Measurements from ENCODE around the gene PSAP. TPM values are rescaled to one million over a fixed set of nuclear protein-coding genes. Genes with fewer than 3 reads are reported as not detected.
A peak's percentile ranks its signal among the peaks of the same experiment; 100 is the strongest.

PSAP gene
- total RNA-seq, 1 donor from 2014 or later = 210 TPM

DNA sequence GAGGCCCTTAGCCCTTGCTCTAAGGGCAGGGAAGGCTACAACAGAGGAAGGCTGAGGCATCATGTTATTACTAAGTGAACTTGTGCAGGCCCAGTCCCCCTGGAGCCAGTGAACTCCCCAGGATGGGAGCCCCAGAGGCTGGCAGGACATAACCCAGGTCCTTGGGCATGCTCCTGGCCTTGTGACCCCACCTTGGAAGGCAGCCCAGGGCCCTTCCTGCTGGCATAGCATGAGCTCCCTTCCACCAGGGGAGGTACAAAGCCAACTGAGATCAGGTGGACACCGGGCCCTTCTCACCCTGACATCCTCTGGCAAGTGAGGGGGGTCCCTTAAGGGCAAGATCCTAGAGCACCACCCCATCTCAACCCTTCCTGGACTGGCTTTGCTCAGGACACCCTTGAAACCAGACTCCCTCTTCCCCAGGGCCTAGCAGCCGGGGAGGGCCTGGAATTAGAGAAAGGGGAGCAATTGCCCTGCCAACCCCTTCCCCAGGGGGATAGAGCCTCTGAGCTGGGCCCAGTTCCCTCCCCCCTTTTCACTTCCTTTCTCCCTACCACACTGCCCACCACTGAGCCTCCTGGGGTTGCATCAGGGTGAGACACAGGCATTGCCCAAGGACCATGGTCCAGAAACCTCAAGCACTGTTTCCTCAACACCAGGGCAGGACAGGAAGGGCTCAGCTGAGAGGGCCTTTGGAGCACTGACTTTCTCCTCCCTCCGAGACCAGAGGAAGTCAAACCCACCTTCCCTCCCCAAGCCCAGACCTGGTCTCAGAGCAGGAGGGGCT lies 75.9 kb downstream of the PSAP start:
- ATAC-seq (ENCODE audit: low read depth) = peak; percentile 25
- H3K27me3 Mint-ChIP-seq = no peaks in the 10 kb centered on the region

DNA sequence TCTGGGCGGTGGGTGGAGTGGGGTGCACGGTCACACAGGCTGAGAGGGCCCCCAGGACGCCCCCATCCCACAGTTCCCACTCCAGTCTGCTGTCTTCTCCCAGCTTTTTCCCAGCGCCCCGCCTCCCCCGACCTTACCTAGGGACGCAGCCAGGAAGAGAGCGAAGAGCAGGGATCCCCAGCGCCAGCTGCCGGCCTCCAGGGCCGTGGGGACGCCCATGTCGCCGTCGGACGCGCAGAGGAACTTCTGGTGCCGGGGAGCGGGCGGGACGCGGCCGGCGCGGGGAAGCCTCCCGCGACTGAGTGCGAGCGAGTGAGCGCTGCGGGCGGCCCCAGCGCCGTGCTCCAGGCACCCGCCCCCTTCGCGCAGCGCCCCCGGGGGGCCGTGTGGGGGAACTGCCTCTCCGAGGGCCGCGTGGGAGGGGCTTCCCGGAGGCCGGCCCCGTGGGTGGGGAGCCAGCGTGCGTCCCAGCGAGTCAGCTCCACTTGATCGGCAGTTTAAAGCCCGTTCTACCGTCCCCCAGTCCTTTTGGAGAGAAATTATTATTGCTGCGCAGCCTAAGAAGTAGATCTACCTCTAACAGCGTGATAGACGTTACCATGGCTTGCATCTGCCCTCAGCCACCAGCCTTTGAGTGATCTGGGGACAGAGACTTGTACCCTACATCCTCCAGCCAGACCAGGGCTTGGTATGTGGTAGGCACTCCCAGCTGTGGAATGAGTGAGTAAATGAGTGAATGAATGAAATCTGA lies 77.7 kb downstream of the PSAP start, which contains the start of gene VSIR:
TSS of gene VSIR (minus strand) at position 300 of the 751 bp plus-strand sequence. CDS start at position 219, 81 bp downstream.
- Mint-ChIP-seq H3K4me3 (peak within 1 kb of the TSS; percentile 88), H3K36me3 (ENCODE audit: low read depth) (peaks cover 3% of the 10 kb centered on the region), H3K9me3 (no peaks in the 10 kb centered on the region), H3K27me3 (no peaks in the 10 kb centered on the region), H3K27ac (peak within 1 kb of the TSS; percentile 92), H3K4me1 (peaks cover 85% of the 10 kb centered on the region)
- DNase-seq = peak; percentile 98
- ATAC-seq (ENCODE audit: low read depth) = peak; percentile 76
- TF ChIP-seq, protein P1, sequence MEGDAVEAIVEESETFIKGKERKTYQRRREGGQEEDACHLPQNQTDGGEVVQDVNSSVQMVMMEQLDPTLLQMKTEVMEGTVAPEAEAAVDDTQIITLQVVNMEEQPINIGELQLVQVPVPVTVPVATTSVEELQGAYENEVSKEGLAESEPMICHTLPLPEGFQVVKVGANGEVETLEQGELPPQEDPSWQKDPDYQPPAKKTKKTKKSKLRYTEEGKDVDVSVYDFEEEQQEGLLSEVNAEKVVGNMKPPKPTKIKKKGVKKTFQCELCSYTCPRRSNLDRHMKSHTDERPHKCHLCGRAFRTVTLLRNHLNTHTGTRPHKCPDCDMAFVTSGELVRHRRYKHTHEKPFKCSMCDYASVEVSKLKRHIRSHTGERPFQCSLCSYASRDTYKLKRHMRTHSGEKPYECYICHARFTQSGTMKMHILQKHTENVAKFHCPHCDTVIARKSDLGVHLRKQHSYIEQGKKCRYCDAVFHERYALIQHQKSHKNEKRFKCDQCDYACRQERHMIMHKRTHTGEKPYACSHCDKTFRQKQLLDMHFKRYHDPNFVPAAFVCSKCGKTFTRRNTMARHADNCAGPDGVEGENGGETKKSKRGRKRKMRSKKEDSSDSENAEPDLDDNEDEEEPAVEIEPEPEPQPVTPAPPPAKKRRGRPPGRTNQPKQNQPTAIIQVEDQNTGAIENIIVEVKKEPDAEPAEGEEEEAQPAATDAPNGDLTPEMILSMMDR (IDR thresholded peaks at IDR 0.05) = no peak
- intact Hi-C loops (cut with micrococcal nuclease) = loop anchor here (1.0 to 5.0 kb wide), 9 partner anchors 17 to 454 kb away; partner anchors contain the start of genes PSAP and SLC29A3
- POLR2A ChIA-PET = interaction anchor here (0.6 to 8.7 kb wide), 25 partner anchors 9 to 562 kb away, joined by 3 to 79 read pairs (median 5); partner anchors contain the start of gene PSAP
- CTCF ChIA-PET = interaction anchor here (0.7 to 4.9 kb wide), 24 partner anchors 8 to 389 kb away, joined by 3 to 26 read pairs (median 4); partner anchors contain the start of gene PSAP

More for the DNA sequence above, 75.9 kb downstream of the PSAP start:
- H3K4me3 Mint-ChIP-seq = peak overlapping the region; percentile 75
- H3K27ac Mint-ChIP-seq = peak overlapping the region; percentile 46
- peaks cover 70% of the 10 kb centered on the region for H3K4me1 Mint-ChIP-seq
- TF ChIP-seq, protein P1 (IDR thresholded peaks at IDR 0.05) = no peak
- intact Hi-C loops (cut with micrococcal nuclease) = loop anchor here (5.0 kb wide), 2 partner anchors 37 to 63 kb away; no protein-coding TSS in a partner anchor
- CTCF ChIA-PET = interaction anchor here (0.6 to 4.9 kb wide), 9 partner anchors 8 to 566 kb away, joined by 3 to 26 read pairs (median 8); no protein-coding TSS in a partner anchor
- DNase-seq = no peak
- H3K9me3 Mint-ChIP-seq = no peaks in the 10 kb centered on the region
- POLR2A ChIA-PET = interaction anchor here (0.8 to 8.7 kb wide), 9 partner anchors 11 to 80 kb away, joined by 3 to 79 read pairs (median 4); no protein-coding TSS in a partner anchor
- peaks cover under 1% of the 10 kb centered on the region for H3K36me3 Mint-ChIP-seq (ENCODE audit: low read depth)

DNA sequence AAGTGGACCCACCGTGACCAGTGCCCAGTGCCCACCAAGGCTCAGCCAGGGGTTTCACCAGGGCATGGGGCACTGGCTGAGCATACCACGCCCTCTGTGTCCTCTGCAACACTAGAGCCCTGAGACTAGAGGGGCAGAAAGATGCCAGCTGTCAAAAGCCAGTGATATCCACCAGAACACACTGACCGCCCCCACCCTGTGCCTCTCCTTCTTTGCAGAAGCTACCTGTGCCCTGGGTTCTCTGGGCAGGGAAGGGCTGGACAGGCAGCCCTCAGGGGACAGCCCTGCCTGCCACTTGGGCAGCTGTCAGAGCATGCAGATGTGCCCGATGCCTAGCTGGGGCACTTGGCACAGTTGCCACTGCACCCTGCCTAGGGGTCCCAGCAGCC lies 78.2 kb downstream of the PSAP start:
- ATAC-seq (ENCODE audit: low read depth) = no peak
- peaks cover 5% of the 10 kb centered on the region for H3K36me3 Mint-ChIP-seq (ENCODE audit: low read depth)
- H3K9me3 Mint-ChIP-seq = no peaks in the 10 kb centered on the region
- CTCF ChIA-PET = interaction anchor here (0.7 to 4.9 kb wide), 21 partner anchors 11 to 388 kb away, joined by 3 to 26 read pairs (median 5); no protein-coding TSS in a partner anchor
- peak overlapping the region; percentile 88 for H3K4me3 Mint-ChIP-seq
- H3K27me3 Mint-ChIP-seq = no peaks in the 10 kb centered on the region
- peak; percentile 43 for DNase-seq
- H3K27ac Mint-ChIP-seq = peak overlapping the region; percentile 87
- H3K4me1 Mint-ChIP-seq = peaks cover 91% of the 10 kb centered on the region
- intact Hi-C loops (cut with micrococcal nuclease) = loop anchor here (1.0 to 5.0 kb wide), 9 partner anchors 18 to 454 kb away; partner anchors contain the start of genes PSAP and SLC29A3
- POLR2A ChIA-PET = interaction anchor here (0.6 to 8.7 kb wide), 20 partner anchors 16 to 548 kb away, joined by 3 to 79 read pairs (median 6); partner anchors contain the start of genes ASCC1 and PSAP
- TF ChIP-seq, protein P1 (IDR thresholded peaks at IDR 0.05) = no peak

DNA sequence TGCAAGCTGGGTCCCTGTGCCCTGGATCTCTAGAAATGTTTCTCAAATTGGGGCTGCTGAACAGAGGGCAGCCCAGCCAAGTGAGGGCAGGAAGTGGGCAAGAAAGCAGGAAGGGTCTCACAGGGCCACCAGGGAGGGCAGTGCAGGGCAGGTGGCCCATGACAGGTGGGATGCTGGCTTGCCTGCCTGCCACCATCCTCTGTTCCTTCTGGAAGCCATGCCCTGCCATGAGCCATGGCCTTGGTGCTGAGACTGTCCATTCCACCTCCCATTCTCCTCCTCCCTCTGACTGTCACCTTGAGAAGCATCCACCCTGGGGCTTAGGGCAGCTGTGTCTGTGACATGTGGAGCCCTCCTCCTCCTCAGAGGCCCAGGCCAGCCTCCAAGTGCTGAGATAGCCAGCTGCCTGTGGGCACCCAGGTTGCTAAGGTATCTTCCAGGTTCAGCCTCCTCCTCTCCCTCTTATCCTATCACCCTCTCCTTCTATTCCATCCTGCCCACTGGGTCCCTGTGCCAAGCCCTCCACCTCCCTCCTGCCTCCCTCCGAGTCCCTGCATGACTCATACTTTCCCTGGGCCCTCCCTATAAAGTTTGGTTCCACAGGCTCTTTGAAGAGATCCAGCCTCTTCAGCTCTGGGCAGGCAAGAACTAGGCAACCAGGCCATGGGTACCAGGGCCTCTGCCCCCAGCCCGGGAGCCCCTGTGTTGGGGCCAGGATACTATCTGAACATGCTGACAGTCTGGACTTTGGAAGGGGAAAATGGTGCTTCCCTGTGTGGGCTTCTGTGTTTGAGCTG lies 79.0 kb downstream of the PSAP start:
- ChIA-PET CTCF (interaction anchor here (0.7 to 4.9 kb wide), 10 partner anchors 13 to 388 kb away, joined by 3 to 26 read pairs (median 7); no protein-coding TSS in a partner anchor), POLR2A (interaction anchor here (0.6 to 8.7 kb wide), 13 partner anchors 16 to 444 kb away, joined by 3 to 79 read pairs (median 6); partner anchors contain the start of genes ASCC1 and PSAP)
- intact Hi-C loops (cut with micrococcal nuclease) = loop anchor here (2.0 to 5.0 kb wide), 5 partner anchors 19 to 395 kb away; partner anchors contain the start of gene PSAP
- no peaks in the 10 kb centered on the region for H3K9me3 Mint-ChIP-seq
- H3K4me3 Mint-ChIP-seq = peak overlapping the region; percentile 88
- ATAC-seq (ENCODE audit: low read depth) = no peak
- TF ChIP-seq, protein P1 (IDR thresholded peaks at IDR 0.05) = no peak
- peaks cover 95% of the 10 kb centered on the region for H3K4me1 Mint-ChIP-seq
- H3K27me3 Mint-ChIP-seq = no peaks in the 10 kb centered on the region
- H3K27ac Mint-ChIP-seq = peak overlapping the region; percentile 87
- H3K36me3 Mint-ChIP-seq (ENCODE audit: low read depth) = peaks cover 5% of the 10 kb centered on the region
- DNase-seq = no peak

Data from activated B cell treated with CpG ODN at 0.5 μM for 24 hours (primary cell).